Trophoblast cell (in vitro differentiated cells and primary cell): ENCODE results near the gene ROR2.

ENCODE experiments used
- DNase-seq, 2 donors: peaks; one replicate each; pipeline ENCODE4 v3.0.0-alpha.2; 2016
- H2AFZ ChIP-seq: 2 replicates; pipeline ENCODE4 v1.6.1; 2013; ENCODE audit warnings: low read length, moderate library complexity, mild to moderate bottlenecking; ENCODE audit not compliant: insufficient read depth, poor library complexity
- H2AK5ac ChIP-seq: 2 replicates; pipeline ENCODE4 v1.6.1; 2013; ENCODE audit warnings: mild to moderate bottlenecking, low read length
- H2BK120ac ChIP-seq: 2 replicates; pipeline ENCODE4 v1.6.1; 2013; ENCODE audit warnings: low read length, mild to moderate bottlenecking, moderate library complexity; ENCODE audit not compliant: insufficient read depth, poor library complexity
- H2BK12ac ChIP-seq: 2 replicates; pipeline ENCODE4 v1.6.1; 2013; ENCODE audit warnings: mild to moderate bottlenecking, low read length, moderate library complexity
- H2BK5ac ChIP-seq: 2 replicates; pipeline ENCODE4 v1.6.1; 2013; ENCODE audit warnings: low read length, low read depth, moderate library complexity, mild to moderate bottlenecking; ENCODE audit not compliant: poor library complexity
- H3K14ac ChIP-seq: 2 replicates; pipeline ENCODE4 v1.6.1; 2013; ENCODE audit warnings: mild to moderate bottlenecking, low read length
- H3K18ac ChIP-seq: 2 replicates; pipeline ENCODE4 v1.6.1; 2013; ENCODE audit warnings: mild to moderate bottlenecking, low read length
- H3K23ac ChIP-seq: 2 replicates; pipeline ENCODE4 v1.6.1; 2013; ENCODE audit warnings: low read length
- H3K27ac ChIP-seq: 2 replicates; pipeline ENCODE4 v1.5.1; 2013; ENCODE audit warnings: low read depth, mild to moderate bottlenecking, inconsistent platforms, low read length, moderate library complexity
- H3K27me3 ChIP-seq: 2 replicates; pipeline ENCODE4 v1.6.1; 2013; ENCODE audit warnings: inconsistent platforms, mild to moderate bottlenecking, low read length, moderate library complexity; ENCODE audit not compliant: insufficient read depth
- H3K36me3 ChIP-seq, 2 experiments: 1 replicate in 1 of 2; 2 replicates in 1 of 2; pipeline ENCODE4 v1.6.1; 2013; ENCODE audit warnings: low read length in 2 of 2, mild to moderate bottlenecking in 2 of 2, moderate library complexity in 1 of 2; ENCODE audit not compliant: insufficient read depth in 2 of 2, control insufficient read depth in 1 of 2
- H3K4ac ChIP-seq: 2 replicates; pipeline ENCODE4 v1.6.1; 2013; ENCODE audit warnings: low read depth, mild to moderate bottlenecking, low read length, moderate library complexity
- H3K4me1 ChIP-seq, 2 experiments: 1 replicate in 1 of 2; 2 replicates in 1 of 2; pipeline ENCODE4 v1.6.1; 2013; ENCODE audit warnings: low read length in 2 of 2, mild to moderate bottlenecking in 2 of 2, moderate library complexity in 1 of 2; ENCODE audit not compliant: insufficient read depth in 2 of 2, control insufficient read depth in 1 of 2
- H3K4me2 ChIP-seq: 2 replicates; pipeline ENCODE4 v1.6.1; 2013; ENCODE audit warnings: inconsistent platforms, mild to moderate bottlenecking, low read length, moderate library complexity
- H3K4me3 ChIP-seq: 2 replicates; pipeline ENCODE4 v1.5.1; 2013; ENCODE audit warnings: mild to moderate bottlenecking, low read depth, low read length, inconsistent platforms
- H3K79me1 ChIP-seq: one replicate; pipeline ENCODE4 v1.6.1; 2013; ENCODE audit warnings: low read length
- H3K79me2 ChIP-seq: 2 replicates; pipeline ENCODE4 v1.6.1; 2013; ENCODE audit warnings: low read length, mild to moderate bottlenecking; ENCODE audit not compliant: control insufficient read depth, insufficient read depth, poor library complexity
- H3K9ac ChIP-seq: 2 replicates; pipeline ENCODE4 v1.6.1; 2013; ENCODE audit warnings: mild to moderate bottlenecking, low read length
- H3K9me3 ChIP-seq: 2 replicates; pipeline ENCODE4 v1.6.1; 2013; ENCODE audit warnings: low read depth, mild to moderate bottlenecking, control low read depth, inconsistent platforms, low read length; ENCODE audit not compliant: insufficient read depth
- H4K12ac ChIP-seq: 2 replicates; pipeline ENCODE4 v1.6.1; 2013; ENCODE audit warnings: low read depth, mild to moderate bottlenecking, low read length, moderate library complexity
- H4K8ac ChIP-seq: 2 replicates; pipeline ENCODE4 v1.6.1; 2013; ENCODE audit warnings: low read depth, mild to moderate bottlenecking, low read length, moderate library complexity
- H4K91ac ChIP-seq: one replicate; pipeline ENCODE4 v1.6.1; 2013; ENCODE audit warnings: low read depth, mild to moderate bottlenecking, low read length, moderate library complexity
- WGBS: extraction: QIAGEN DNeasy Blood & Tissue Kit; methylation state at CpG from one replicate; pipeline ENCODE4 v1.1.7; 2013; ENCODE audit warnings: missing lambda C conversion rate; ENCODE audit not compliant: insufficient read length, insufficient coverage; ENCODE audit errors: extremely low coverage; 5-methylcytosine and 5-hydroxymethylcytosine counted together

The ROR2 gene

DNA sequence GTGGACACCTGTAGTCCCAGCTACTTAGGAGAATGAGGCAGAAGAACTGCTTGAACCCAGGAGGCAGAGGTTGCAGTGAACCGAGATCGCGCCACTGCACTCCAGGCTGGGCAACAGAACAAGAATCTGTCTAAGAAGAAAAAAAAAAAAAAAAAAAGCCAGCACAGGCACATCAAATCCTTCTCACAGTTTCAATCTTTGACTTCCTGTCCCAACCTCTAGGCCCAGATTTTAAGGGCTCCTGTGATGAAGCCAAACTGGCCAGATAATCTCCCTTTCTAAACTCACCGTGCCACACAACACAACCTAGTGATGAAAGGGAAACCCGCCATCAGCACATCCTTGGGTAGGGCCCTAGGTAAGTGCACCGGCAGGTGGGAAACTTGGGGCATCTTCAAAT lies 58.1 kb downstream of the ROR2 start:
- Histone ChIP-seq H3K79me1 (no peaks in the 10 kb centered on the region), H3K9ac (no peak overlapping the region), H3K4me2 (no peak overlapping the region), H3K18ac (no peak overlapping the region), H2BK12ac (no peak overlapping the region), H3K23ac (no peak overlapping the region), H3K14ac (no peak overlapping the region), H2BK5ac (no peak overlapping the region), H3K79me2 (no peaks in the 10 kb centered on the region), H3K4ac (no peak overlapping the region), H3K36me3 (no peaks in the 10 kb centered on the region), H2AFZ (no peak overlapping the region), H2AK5ac (no peak overlapping the region), H3K27ac (no peak overlapping the region), H4K91ac (no peak overlapping the region), H3K27me3 (peaks cover 2% of the 10 kb centered on the region), H2BK120ac (no peak overlapping the region), H3K4me3 (no peak overlapping the region), H4K8ac (no peak overlapping the region), H4K12ac (no peak overlapping the region), H3K9me3 (no peaks in the 10 kb centered on the region), H3K4me1 (peaks cover 0 to under 1% of the 10 kb centered on the region in 2 experiments)
- no peak for DNase-seq
- WGBS = no CpG with 5 or more reads among the region's 6 CpGs

DNA sequence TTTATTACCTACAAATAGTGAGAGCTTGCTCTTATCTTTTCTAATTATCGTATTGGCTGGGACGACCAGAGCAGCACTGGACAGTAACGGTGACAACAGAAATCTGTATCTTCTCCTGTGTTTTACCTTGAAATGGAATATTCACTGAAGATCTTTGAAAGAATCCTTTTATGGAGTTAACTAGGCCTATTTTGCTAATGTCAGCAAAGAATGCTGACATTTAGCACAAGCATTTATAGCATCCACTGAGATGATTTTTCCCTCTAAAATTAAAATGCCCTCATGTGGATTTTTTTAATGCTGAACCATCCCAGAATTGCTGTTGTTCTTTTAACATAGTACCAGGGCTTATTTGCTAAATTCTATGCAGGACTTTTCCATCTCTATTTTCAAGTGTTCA lies 59.4 kb downstream of the ROR2 start:
- peaks cover 5 to 12% of the 10 kb centered on the region in 2 experiments for H3K4me1 ChIP-seq
- H3K23ac ChIP-seq = no peak overlapping the region
- no peak for DNase-seq
- no peaks in the 10 kb centered on the region for H3K36me3 ChIP-seq
- no peak overlapping the region for H3K9ac ChIP-seq
- H4K91ac ChIP-seq = no peak overlapping the region
- H3K4me3 ChIP-seq = no peak overlapping the region
- no peak overlapping the region for H2BK5ac ChIP-seq
- no peak overlapping the region for H3K27ac ChIP-seq
- no peak overlapping the region for H4K8ac ChIP-seq
- peaks cover 3% of the 10 kb centered on the region for H3K79me1 ChIP-seq
- peaks cover 2% of the 10 kb centered on the region for H3K27me3 ChIP-seq
- H3K14ac ChIP-seq = no peak overlapping the region
- whole genome bisulfite sequencing = no CpG with 5 or more reads among the region's 3 CpGs
- H3K4ac ChIP-seq = no peak overlapping the region
- H2AK5ac ChIP-seq = no peak overlapping the region
- H3K4me2 ChIP-seq = no peak overlapping the region
- H3K18ac ChIP-seq = no peak overlapping the region
- no peak overlapping the region for H2BK120ac ChIP-seq
- H2BK12ac ChIP-seq = no peak overlapping the region
- H3K79me2 ChIP-seq = peaks cover 3% of the 10 kb centered on the region
- no peaks in the 10 kb centered on the region for H3K9me3 ChIP-seq
- H4K12ac ChIP-seq = no peak overlapping the region
- H2AFZ ChIP-seq = no peak overlapping the region

DNA sequence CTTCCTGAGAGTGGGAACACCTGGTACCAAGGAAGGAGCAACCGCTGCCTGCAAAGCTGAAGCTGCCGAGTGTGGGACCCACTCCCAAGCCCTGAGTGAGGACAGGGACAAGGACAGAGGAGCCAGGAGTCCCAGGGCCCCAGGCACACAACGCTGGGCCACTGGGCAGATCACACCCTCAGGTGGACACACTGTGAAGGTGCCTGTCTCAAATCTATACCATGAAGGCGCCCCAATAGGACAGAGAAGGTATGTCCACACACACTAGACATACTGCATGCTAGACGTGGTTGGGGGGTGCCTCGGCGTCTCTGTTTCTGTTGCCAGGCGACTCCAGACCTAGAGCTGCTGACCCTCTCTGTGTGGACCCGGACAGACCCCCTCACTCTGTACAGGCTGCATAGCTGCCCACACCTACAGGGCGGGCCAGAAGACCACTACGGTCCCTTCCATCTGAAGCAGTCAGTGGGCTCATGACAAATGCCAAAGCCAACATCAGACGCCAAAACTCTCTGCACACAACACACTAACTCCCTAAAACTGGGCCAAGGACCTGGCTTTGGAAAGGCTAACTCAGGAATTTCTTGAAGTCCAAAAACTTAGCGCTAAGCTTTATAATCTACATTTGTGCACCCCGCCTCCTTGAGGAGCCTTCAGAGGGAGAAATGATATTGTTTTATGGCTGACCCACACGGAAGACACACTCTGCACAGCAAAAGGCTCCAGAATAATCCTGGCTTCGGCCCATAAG lies 60.7 kb downstream of the ROR2 start:
- Histone ChIP-seq H3K14ac (no peak overlapping the region), H2AK5ac (no peak overlapping the region), H3K4me3 (no peak overlapping the region), H3K9me3 (no peaks in the 10 kb centered on the region), H3K79me1 (peaks cover 3% of the 10 kb centered on the region), H4K8ac (no peak overlapping the region), H3K4me1 (peaks cover 5 to 17% of the 10 kb centered on the region in 2 experiments), H4K91ac (no peak overlapping the region), H3K4me2 (no peak overlapping the region), H3K36me3 (no peaks in the 10 kb centered on the region), H3K18ac (no peak overlapping the region), H3K9ac (no peak overlapping the region), H2BK120ac (no peak overlapping the region), H2BK12ac (no peak overlapping the region), H2AFZ (no peak overlapping the region), H3K79me2 (peaks cover 3% of the 10 kb centered on the region), H3K27ac (no peak overlapping the region), H3K27me3 (peaks cover 2% of the 10 kb centered on the region), H2BK5ac (no peak overlapping the region), H3K4ac (no peak overlapping the region), H4K12ac (no peak overlapping the region), H3K23ac (no peak overlapping the region)
- no peak for DNase-seq
- no CpG with 5 or more reads among the region's 16 CpGs for WGBS

DNA sequence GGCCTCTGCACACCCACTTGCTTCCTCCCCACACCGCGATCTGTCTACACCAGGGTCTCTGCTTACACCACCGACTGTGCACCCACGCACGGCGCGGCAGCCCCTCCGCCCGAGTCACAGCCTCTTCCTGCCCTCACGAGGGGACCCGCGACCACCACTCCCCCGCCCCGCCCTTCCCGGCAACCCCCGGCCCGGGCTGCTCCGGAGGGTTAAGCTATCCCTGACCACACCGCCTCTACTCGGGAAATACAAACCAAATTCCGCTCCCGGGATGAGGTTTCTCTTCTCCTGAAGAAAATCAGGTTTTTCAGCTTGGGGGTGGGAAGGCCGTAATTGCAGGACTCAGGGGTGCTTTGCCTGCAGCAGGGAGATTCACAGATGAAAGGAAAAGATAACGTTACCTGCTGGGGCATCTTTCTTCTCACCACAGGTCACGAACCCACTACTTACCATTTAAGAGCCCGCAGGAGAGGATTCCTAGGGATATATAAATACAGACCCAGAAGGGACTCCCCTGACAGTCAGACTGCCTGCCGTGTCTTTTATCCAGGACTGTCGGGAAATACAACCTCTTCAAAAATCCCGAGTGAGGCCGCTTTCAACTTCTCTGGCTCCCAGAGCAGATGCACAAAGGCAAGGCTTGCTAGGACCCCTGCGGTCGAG lies 63.5 kb downstream of the ROR2 start:
- peak overlapping the region; percentile 8 for H4K91ac ChIP-seq
- no peaks in the 10 kb centered on the region for H3K36me3 ChIP-seq
- H2BK5ac ChIP-seq = no peak overlapping the region
- peaks cover 3% of the 10 kb centered on the region for H3K79me2 ChIP-seq
- H3K23ac ChIP-seq = no peak overlapping the region
- WGBS = no CpG with 5 or more reads among the region's 32 CpGs
- DNase-seq = peak; percentile 4 to 8
- H3K79me1 ChIP-seq = peaks cover 3% of the 10 kb centered on the region
- H3K18ac ChIP-seq = peak overlapping the region; percentile 63
- H2BK12ac ChIP-seq = peak overlapping the region; percentile 67
- peak overlapping the region; percentile 50 for H3K4me3 ChIP-seq
- peak overlapping the region; percentile 61 for H3K4me2 ChIP-seq
- H2AFZ ChIP-seq = peak overlapping the region; percentile 86
- H2BK120ac ChIP-seq = peak overlapping the region; percentile 52
- H3K27ac ChIP-seq = peak overlapping the region; percentile 61
- peak overlapping the region; percentile 15 for H3K4ac ChIP-seq
- peaks cover 2% of the 10 kb centered on the region for H3K27me3 ChIP-seq
- H3K14ac ChIP-seq = peak overlapping the region; percentile 39
- H4K12ac ChIP-seq = peak overlapping the region; percentile 59
- no peak overlapping the region for H2AK5ac ChIP-seq
- no peaks in the 10 kb centered on the region for H3K9me3 ChIP-seq
- H3K9ac ChIP-seq = no peak overlapping the region
- H3K4me1 ChIP-seq = peaks cover 5 to 17% of the 10 kb centered on the region in 2 experiments
- H4K8ac ChIP-seq = peak overlapping the region; percentile 63
